Measurements from ENCODE around the gene BRAF. TPM values are rescaled to one million over a fixed set of nuclear protein-coding genes. Genes with fewer than 3 reads are reported as not detected.
"Not testable (repeated sequence)": the region's sequence is repeated elsewhere in the genome, so short reads cannot be mapped to it uniquely, and the experiment has no call there.

Gene BRAF
- total RNA-seq, 6 experiments from 2014 or later, result 9.0 to 17.7 (median 13.2) TPM

DNA sequence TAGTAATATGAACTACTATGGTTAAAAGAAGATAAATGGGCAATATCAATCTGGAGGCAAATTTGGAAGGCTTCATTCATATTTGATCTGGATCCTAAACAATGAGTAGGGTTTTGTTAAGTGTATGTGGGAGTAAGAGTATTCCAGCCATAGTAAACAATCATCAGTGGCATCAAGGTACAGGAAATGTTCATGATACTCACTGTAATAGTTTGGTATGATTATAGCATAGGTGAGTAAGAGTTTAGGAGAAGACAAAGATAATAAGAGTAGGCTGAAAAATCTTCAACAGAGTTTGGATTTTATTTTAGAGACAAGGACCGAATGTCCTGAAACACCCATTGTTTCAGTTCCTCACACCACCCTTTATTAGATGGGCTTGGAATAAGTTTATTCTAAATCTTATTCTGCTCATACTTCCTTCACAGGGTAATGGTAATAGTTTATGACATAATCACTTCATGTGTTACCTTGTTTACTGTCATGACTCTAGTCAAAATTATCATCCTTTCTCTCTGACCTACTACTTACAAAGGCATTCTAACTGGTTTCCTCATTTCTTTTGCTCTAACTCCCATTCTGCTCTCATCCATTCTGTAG is 38.9 kb downstream of the BRAF start:
- no peaks in the 10 kb centered on the region for H3K36me3 ChIP-seq
- intact Hi-C loops (cut with DNase I), result no loop called here
- H3K4me3 ChIP-seq, result no peak overlapping the region
- no peak for ATAC-seq
- H3K27ac ChIP-seq, result no peak overlapping the region
- no peaks in the 10 kb centered on the region for H3K27me3 ChIP-seq
- 77% methylated on average over 1 of the region's 1 CpG for WGBS (ENCODE audit: insufficient coverage, low coverage, low lambda C conversion rate, missing lambda C conversion rate)
- no peak for DNase-seq
- no peaks in the 10 kb centered on the region for H3K4me1 ChIP-seq
- H3K9me3 ChIP-seq, result no peaks in the 10 kb centered on the region
- TF ChIP-seq POLR2A (IDR thresholded peaks at IDR 0.05), result no peak
- TF ChIP-seq, protein P1, sequence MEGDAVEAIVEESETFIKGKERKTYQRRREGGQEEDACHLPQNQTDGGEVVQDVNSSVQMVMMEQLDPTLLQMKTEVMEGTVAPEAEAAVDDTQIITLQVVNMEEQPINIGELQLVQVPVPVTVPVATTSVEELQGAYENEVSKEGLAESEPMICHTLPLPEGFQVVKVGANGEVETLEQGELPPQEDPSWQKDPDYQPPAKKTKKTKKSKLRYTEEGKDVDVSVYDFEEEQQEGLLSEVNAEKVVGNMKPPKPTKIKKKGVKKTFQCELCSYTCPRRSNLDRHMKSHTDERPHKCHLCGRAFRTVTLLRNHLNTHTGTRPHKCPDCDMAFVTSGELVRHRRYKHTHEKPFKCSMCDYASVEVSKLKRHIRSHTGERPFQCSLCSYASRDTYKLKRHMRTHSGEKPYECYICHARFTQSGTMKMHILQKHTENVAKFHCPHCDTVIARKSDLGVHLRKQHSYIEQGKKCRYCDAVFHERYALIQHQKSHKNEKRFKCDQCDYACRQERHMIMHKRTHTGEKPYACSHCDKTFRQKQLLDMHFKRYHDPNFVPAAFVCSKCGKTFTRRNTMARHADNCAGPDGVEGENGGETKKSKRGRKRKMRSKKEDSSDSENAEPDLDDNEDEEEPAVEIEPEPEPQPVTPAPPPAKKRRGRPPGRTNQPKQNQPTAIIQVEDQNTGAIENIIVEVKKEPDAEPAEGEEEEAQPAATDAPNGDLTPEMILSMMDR (IDR thresholded peaks at IDR 0.05), result no peak

DNA sequence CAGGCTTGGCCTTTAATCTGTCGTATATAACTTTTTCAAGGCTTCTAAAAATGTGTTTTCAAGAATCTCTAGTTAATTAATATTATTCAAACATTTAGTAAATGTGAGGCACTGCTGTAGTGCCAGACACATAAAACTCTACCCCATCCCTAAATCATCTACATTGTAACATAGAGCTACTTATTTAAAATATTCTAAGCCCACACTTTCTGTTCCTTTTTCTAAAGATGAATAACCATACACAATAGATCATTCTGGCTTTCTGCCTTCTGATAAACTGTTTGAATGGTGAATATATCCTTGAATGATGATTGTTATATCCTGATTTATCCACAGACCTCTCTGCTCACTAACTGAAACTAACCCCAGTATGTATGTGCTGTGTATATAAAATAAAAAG is 41.4 kb downstream of the BRAF start:
- no peak for DNase-seq
- no peaks in the 10 kb centered on the region for H3K4me1 ChIP-seq
- H3K9me3 ChIP-seq, result no peaks in the 10 kb centered on the region
- intact Hi-C loops (cut with DNase I), result no loop called here
- no peaks in the 10 kb centered on the region for H3K36me3 ChIP-seq
- no peak overlapping the region for H3K4me3 ChIP-seq
- H3K27ac ChIP-seq, result no peak overlapping the region
- WGBS (ENCODE audit: insufficient coverage, low coverage, low lambda C conversion rate, missing lambda C conversion rate), result 92% methylated on average over 1 of the region's 1 CpG
- no peaks in the 10 kb centered on the region for H3K27me3 ChIP-seq
- no peak for ATAC-seq
- no peak for TF ChIP-seq POLR2A (IDR thresholded peaks at IDR 0.05)
- TF ChIP-seq, protein P1 (IDR thresholded peaks at IDR 0.05), result no peak

- H3K4me3 ChIP-seq; ATAC-seq; DNase-seq; H3K27me3 ChIP-seq; H3K27ac ChIP-seq; H3K4me1 ChIP-seq; intact Hi-C loops (cut with DNase I); H3K9me3 ChIP-seq; H3K36me3 ChIP-seq: not testable (repeated sequence)
- whole genome bisulfite sequencing (ENCODE audit: insufficient coverage, low coverage, low lambda C conversion rate, missing lambda C conversion rate), result 100% methylated on average over 2 of the region's 2 CpGs
Observed at GRCh38 chr7:140882834-140883233, 41.9 kb downstream of the BRAF start.

DNA sequence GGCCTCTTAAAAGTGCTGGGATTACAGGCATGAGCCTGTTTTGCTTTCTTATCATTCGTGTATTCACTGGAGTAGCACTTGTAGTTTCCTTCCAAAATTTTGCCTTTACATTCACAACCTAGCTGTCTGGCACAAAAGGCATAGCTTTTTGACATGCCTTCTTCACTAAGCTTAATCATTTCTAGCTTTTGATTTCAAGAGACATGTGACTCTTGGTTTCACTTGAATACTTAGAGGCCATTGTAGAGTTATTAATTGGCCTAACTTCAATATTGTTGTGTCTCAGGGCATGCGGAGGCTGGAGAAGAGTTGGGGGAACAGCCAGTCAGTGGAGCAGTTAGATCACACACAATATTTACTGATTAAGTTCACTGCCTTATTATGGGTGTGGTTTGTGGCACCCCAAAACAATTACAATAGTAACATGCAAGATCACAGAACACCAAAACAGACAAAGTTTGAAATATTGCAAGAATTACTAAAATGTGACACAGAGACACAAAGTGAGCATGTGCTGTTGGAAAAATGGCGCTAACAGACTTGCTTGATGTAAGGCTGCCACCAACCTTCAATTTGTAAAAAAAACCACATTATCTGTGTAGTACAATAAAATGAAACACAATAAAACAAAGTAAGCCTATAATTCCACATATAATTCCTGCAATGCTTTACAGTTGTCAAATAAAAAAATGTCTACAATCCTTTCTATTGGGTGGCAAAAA is 43.1 kb downstream of the BRAF start:
- no peak for ATAC-seq
- intact Hi-C loops (cut with DNase I), result no loop called here
- Histone ChIP-seq H3K4me1 (no peaks in the 10 kb centered on the region), H3K36me3 (no peaks in the 10 kb centered on the region), H3K9me3 (no peaks in the 10 kb centered on the region), H3K27me3 (no peaks in the 10 kb centered on the region), H3K4me3 (no peak overlapping the region), H3K27ac (no peak overlapping the region)
- no peak for TF ChIP-seq POLR2A (IDR thresholded peaks at IDR 0.05)
- TF ChIP-seq, protein P1 (IDR thresholded peaks at IDR 0.05), result no peak
- 73% methylated on average over 3 of the region's 3 CpGs for WGBS (ENCODE audit: insufficient coverage, low coverage, low lambda C conversion rate, missing lambda C conversion rate)
- no peak for DNase-seq

DNA sequence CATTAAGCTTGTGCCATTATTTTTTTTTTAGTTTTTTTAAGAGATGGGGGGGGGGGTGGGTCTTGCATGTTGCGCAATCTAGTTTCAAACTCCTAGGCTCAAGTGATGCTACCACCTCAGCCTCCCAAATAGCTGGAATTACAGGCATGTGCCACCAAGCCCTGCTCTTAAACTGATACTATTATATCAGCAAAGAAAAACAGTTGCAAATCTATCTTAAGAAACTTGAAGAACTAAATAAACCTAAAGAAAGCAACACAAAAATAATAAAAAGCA is 47.5 kb downstream of the BRAF start:
- no peaks in the 10 kb centered on the region for H3K9me3 ChIP-seq
- H3K27ac ChIP-seq, result no peak overlapping the region
- H3K27me3 ChIP-seq, result no peaks in the 10 kb centered on the region
- 100% methylated on average over 1 of the region's 1 CpG for WGBS (ENCODE audit: insufficient coverage, low coverage, low lambda C conversion rate, missing lambda C conversion rate)
- H3K4me3 ChIP-seq, result no peak overlapping the region
- no peaks in the 10 kb centered on the region for H3K36me3 ChIP-seq
- TF ChIP-seq, protein P1 (IDR thresholded peaks at IDR 0.05), result no peak
- no peak for TF ChIP-seq POLR2A (IDR thresholded peaks at IDR 0.05)
- DNase-seq (no peak), ATAC-seq (no peak)
- intact Hi-C loops (cut with DNase I), result no loop called here
- H3K4me1 ChIP-seq, result no peaks in the 10 kb centered on the region

All from right lobe of liver (tissue), 6 donors.